AG10803 (cell line): ENCODE measurements around the gene BGN.

ENCODE experiments used
- DNase-seq: peaks from one replicate; pipeline ENCODE4 v3.0.0; 2010; ENCODE audit warnings: low read depth
- H3K4me3 ChIP-seq: 2 replicates; pipeline ENCODE4 v1.5.1; 2011; ENCODE audit warnings: mild to moderate bottlenecking, low read length, control low read depth
- TF ChIP-seq, protein P1 (sequence below): conservative IDR thresholded peaks from 2 replicates; pipeline ENCODE4 v1.5.1; 2011; ENCODE audit warnings: mild to moderate bottlenecking, low read length, control low read depth, inconsistent platforms

Gene BGN

DNA sequence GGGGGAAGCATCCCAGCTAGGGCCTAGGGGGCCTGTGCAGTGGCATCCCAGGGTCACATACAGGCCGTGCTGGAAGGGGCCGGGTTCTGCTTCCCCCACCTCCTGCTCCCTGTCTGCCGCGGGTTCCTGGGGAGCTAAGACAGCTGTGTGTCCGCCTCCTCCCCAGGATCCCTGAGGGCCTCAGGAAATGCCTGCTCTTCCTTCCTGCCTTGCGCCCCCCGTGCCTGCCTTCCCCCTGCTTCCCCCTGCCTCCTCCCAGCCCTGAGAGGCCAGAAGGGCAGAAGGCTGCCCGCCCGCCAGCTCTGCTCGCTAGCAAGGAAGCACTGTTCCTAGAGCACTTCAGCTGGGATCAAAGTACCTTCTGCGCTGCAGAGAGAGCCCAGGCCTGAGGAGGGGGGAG is 2.9 kb upstream of the BGN start:
- TF ChIP-seq, protein P1, sequence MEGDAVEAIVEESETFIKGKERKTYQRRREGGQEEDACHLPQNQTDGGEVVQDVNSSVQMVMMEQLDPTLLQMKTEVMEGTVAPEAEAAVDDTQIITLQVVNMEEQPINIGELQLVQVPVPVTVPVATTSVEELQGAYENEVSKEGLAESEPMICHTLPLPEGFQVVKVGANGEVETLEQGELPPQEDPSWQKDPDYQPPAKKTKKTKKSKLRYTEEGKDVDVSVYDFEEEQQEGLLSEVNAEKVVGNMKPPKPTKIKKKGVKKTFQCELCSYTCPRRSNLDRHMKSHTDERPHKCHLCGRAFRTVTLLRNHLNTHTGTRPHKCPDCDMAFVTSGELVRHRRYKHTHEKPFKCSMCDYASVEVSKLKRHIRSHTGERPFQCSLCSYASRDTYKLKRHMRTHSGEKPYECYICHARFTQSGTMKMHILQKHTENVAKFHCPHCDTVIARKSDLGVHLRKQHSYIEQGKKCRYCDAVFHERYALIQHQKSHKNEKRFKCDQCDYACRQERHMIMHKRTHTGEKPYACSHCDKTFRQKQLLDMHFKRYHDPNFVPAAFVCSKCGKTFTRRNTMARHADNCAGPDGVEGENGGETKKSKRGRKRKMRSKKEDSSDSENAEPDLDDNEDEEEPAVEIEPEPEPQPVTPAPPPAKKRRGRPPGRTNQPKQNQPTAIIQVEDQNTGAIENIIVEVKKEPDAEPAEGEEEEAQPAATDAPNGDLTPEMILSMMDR = no peak
- DNase-seq = no peak
- H3K4me3 ChIP-seq = no peak overlapping the region

- no peak overlapping the region for H3K4me3 ChIP-seq
- DNase-seq = no peak
Observed at GRCh38 chrX:153492543-153492942, 2.2 kb upstream of the BGN start.

DNA sequence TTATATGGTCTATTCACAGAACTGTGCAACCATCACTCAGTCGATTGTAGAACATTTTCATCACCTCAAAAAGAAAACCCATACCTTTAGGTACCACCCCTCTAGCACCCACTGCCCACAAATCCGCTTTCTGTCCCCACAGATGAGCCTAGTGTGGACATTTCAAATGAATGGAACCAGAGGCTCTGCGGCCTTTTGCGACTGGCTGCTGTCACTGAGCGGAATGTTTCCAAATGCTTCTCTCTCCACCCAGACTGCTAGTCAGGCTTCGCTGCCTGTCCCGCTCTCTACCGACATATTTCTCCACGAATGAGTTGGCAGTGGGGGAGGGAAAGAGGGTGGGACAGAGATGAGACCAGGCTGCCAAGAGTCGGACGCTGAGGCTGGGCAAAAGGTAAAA is 1.7 kb upstream of the BGN start:
- DNase-seq = no peak
- TF ChIP-seq, protein P1 = no peak
- no peak overlapping the region for H3K4me3 ChIP-seq

More at GRCh38 chrX:153492543-153492942, 2.2 kb upstream of the BGN start:
- TF ChIP-seq, protein P1 = no peak

- TF ChIP-seq, protein P1 = no peak
- H3K4me3 ChIP-seq = peak overlapping the region; percentile 55
- DNase-seq = no peak
Observed at GRCh38 chrX:153494061-153494460, 719 bp upstream of the BGN start.

DNA sequence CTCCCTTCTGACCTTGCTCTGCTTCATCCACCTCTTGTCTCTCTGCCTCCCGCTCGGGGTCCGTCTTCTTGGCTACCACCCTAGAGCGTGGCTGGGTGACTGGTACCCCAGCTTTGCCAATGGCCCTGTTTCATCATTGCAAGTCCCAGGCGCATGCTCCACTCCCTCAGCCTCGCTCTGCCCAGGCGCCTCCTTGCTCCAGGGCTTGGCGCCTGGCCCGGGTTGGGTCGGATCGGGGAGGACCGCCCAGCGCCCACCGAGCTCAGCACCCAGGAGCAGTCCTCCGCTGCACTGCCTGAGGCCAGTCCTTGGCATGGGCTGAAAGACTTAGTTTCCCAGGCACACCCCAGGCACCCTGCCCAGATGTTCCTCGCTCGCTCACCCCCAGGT is 577 bp downstream of the BGN start:
- TF ChIP-seq, protein P1 = no peak
- peak overlapping the region; percentile 75 for H3K4me3 ChIP-seq
- DNase-seq = no peak

- DNase-seq = no peak
- H3K4me3 ChIP-seq = peak overlapping the region; percentile 75
- TF ChIP-seq, protein P1 = no peak; the same call in 1 of the 2 replicates
Observed at GRCh38 chrX:153495903-153496589, 1.3 kb downstream of the BGN start.

GRCh38 chrX:153496590-153496959 is 1.8 kb downstream of the BGN start:
- DNase-seq = no peak
- peak overlapping the region; percentile 75 for H3K4me3 ChIP-seq

More at GRCh38 chrX:153496590-153496959, 1.8 kb downstream of the BGN start:
- TF ChIP-seq, protein P1 = no peak
